Measurements from ENCODE around the gene OS9. TPM values are rescaled to one million over a fixed set of nuclear protein-coding genes. Genes with fewer than 3 reads are reported as not detected.
"Not testable (repeated sequence)": the region's sequence is repeated elsewhere in the genome, so short reads cannot be mapped to it uniquely, and the experiment has no call there.

Gene OS9
- total and polyA plus RNA-seq, 2 donors (not counting 3 experiments of a cell fraction or from before 2014, with no cell fraction given) = 212 to 561 TPM

DNA sequence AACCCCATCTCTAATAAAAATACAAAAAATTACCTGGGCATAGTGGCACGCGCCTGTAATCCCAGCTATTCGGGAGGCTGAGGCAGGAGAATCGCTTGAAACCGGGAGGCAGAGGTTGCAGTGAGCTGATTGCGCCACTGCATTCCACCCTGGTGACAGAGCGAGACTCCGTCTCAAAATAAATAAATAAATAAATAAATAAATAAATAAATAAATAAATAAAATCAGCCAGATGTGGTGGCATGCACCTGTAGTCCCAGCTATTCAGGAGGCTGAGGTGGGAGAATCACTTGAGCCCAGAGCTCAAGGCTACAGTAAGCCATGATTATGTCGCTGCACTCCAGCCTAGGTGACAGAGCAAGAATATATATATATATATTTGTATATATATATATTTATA is 16.0 kb upstream of the OS9 start:
- BruUV-seq (replicated peaks); H3K9me1 ChIP-seq (replicated peaks; ENCODE audit: control insufficient read depth, extremely low read depth, insufficient read depth, low read length); POLR2A ChIA-PET; H3K9me3 ChIP-seq (replicated peaks; ENCODE audit: control insufficient read depth, insufficient read depth, low read length); H4K20me1 ChIP-seq (replicated peaks; ENCODE audit: control insufficient read depth, extremely low read depth, insufficient read depth, low read length); DNase-seq (ENCODE audit: low read depth, low spot score); H3K27me3 ChIP-seq (ENCODE audit: control insufficient read depth in 2 of 2, insufficient read depth in 2 of 2, low read length in 2 of 2); H3K4me2 ChIP-seq (ENCODE audit: insufficient read depth, low read length); H3K4me1 ChIP-seq (ENCODE audit: control insufficient read depth, extremely low read depth, insufficient read depth, low read length); intact Hi-C loops (cut with micrococcal nuclease); CTCF ChIA-PET; H3K27ac ChIP-seq (ENCODE audit: insufficient read depth, low read depth, low read length); FAIRE-seq; H3K4me3 ChIP-seq (replicated peaks in 1 of 3; ENCODE audit: insufficient read depth in 1 of 3, low read depth in 1 of 3, low read length in 3 of 3); H2AFZ ChIP-seq (ENCODE audit: low read depth, low read length); H3K9ac ChIP-seq (replicated peaks; ENCODE audit: extremely low read depth, insufficient read depth, low read length); H3K36me3 ChIP-seq (ENCODE audit: control insufficient read depth in 2 of 2, extremely low read depth in 1 of 2, insufficient read depth in 2 of 2, low read length in 2 of 2); dilution Hi-C loops (cut with MboI; ENCODE audit: extremely low pct_ligation_motif_present, low sequenced_read_pairs); H3K79me2 ChIP-seq (ENCODE audit: control insufficient read depth, insufficient read depth, low read length): not testable (repeated sequence)

- no peak overlapping the region for H3K9ac ChIP-seq (replicated peaks; ENCODE audit: extremely low read depth, insufficient read depth, low read length)
- TF ChIP-seq JUN (IDR thresholded peaks at IDR 0.05; ENCODE audit: borderline replicate concordance, insufficient read depth, insufficient read length, low read depth) (no peak), CTCF (IDR thresholded peaks at IDR 0.05; ENCODE audit: extremely low read depth in 1 of 2, insufficient read depth in 1 of 2, low read depth in 1 of 2, low read length in 2 of 2) (no peak), GATA2 (IDR thresholded peaks at IDR 0.05; ENCODE audit: insufficient read depth, insufficient read length, low read depth, low read length) (no peak), POLR2AphosphoS5 (IDR thresholded peaks at IDR 0.05; ENCODE audit: insufficient read depth, low read depth, low read length) (no peak), POLR2A (IDR thresholded peaks at IDR 0.05; ENCODE audit: low read depth, low read length) (no peak), MYC (IDR thresholded peaks at IDR 0.05; ENCODE audit: low read depth, low read length) (no peak), FOS (IDR thresholded peaks at IDR 0.05; ENCODE audit: borderline replicate concordance, insufficient read depth, low read length) (no peak), EZH2 (IDR thresholded peaks at IDR 0.05; ENCODE audit: borderline replicate concordance, low read depth, low read length, severe bottlenecking) (no peak)
- TF ChIP-seq, protein P1, sequence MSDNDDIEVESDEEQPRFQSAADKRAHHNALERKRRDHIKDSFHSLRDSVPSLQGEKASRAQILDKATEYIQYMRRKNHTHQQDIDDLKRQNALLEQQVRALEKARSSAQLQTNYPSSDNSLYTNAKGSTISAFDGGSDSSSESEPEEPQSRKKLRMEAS (IDR thresholded peaks at IDR 0.05; ENCODE audit: insufficient read depth, insufficient read length) = no peak
- H3K27ac ChIP-seq (ENCODE audit: insufficient read depth, low read depth, low read length) = no peak overlapping the region
- no peaks in the 10 kb centered on the region for H3K9me1 ChIP-seq (replicated peaks; ENCODE audit: control insufficient read depth, extremely low read depth, insufficient read depth, low read length)
- CTCF ChIA-PET = no interaction called here
- H3K4me1 ChIP-seq (ENCODE audit: control insufficient read depth, extremely low read depth, insufficient read depth, low read length) = no peaks in the 10 kb centered on the region
- no peaks in the 10 kb centered on the region for H4K20me1 ChIP-seq (replicated peaks; ENCODE audit: control insufficient read depth, extremely low read depth, insufficient read depth, low read length)
- H3K79me2 ChIP-seq (ENCODE audit: control insufficient read depth, insufficient read depth, low read length) = no peaks in the 10 kb centered on the region
- H3K4me3 ChIP-seq (replicated peaks in 1 of 3; ENCODE audit: insufficient read depth in 1 of 3, low read depth in 1 of 3, low read length in 3 of 3) = no peak overlapping the region
- no TSS peak for BruUV-seq (replicated peaks)
- FAIRE-seq (no peak), DNase-seq (ENCODE audit: low read depth, low spot score) (no peak)
- peaks cover 2 to 13% of the 10 kb centered on the region in 2 experiments for H3K27me3 ChIP-seq (ENCODE audit: control insufficient read depth in 2 of 2, insufficient read depth in 2 of 2, low read length in 2 of 2)
- H3K4me2 ChIP-seq (ENCODE audit: insufficient read depth, low read length) = no peak overlapping the region
- POLR2A ChIA-PET = no interaction called here
- intact Hi-C loops (cut with micrococcal nuclease) = no loop called here
- no peak overlapping the region for H2AFZ ChIP-seq (ENCODE audit: low read depth, low read length)
- dilution Hi-C loops (cut with MboI; ENCODE audit: extremely low pct_ligation_motif_present, low sequenced_read_pairs) = no loop called here
- H3K36me3 ChIP-seq (ENCODE audit: control insufficient read depth in 2 of 2, extremely low read depth in 1 of 2, insufficient read depth in 2 of 2, low read length in 2 of 2) = no peaks in the 10 kb centered on the region
- H3K9me3 ChIP-seq (replicated peaks; ENCODE audit: control insufficient read depth, insufficient read depth, low read length) = no peaks in the 10 kb centered on the region
Observed at GRCh38 chr12:57679697-57680096, 14.2 kb upstream of the OS9 start.
